Ectodermal cell (in vitro differentiated cells): ENCODE data around the gene NDUFC2.
"Not testable (repeated sequence)": the region's sequence is repeated elsewhere in the genome, so short reads cannot be mapped to it uniquely, and the experiment has no call there.

ENCODE experiments used
- H3K27ac ChIP-seq: 2 replicates; pipeline ENCODE4 v1.7.0; 2013; ENCODE audit warnings: mild to moderate bottlenecking, low read depth, low read length; ENCODE audit not compliant: insufficient read depth, poor library complexity, severe bottlenecking
- H3K27me3 ChIP-seq: 2 replicates; pipeline ENCODE4 v1.7.0; 2013; ENCODE audit warnings: mild to moderate bottlenecking, low read length; ENCODE audit not compliant: insufficient read depth, control insufficient read depth, poor library complexity, severe bottlenecking
- H3K36me3 ChIP-seq: one replicate; pipeline ENCODE4 v1.7.0; 2013; ENCODE audit warnings: low read length; ENCODE audit not compliant: control insufficient read depth, insufficient read depth
- H3K4me1 ChIP-seq: one replicate; pipeline ENCODE4 v1.7.0; 2013; ENCODE audit warnings: low read length; ENCODE audit not compliant: control insufficient read depth, insufficient read depth
- H3K4me3 ChIP-seq: 2 replicates; pipeline ENCODE4 v1.7.0; 2013; ENCODE audit warnings: low read depth, low read length, control low read depth; ENCODE audit not compliant: insufficient read depth
- H3K9me3 ChIP-seq: 2 replicates; pipeline ENCODE4 v1.7.0; 2013; ENCODE audit warnings: mild to moderate bottlenecking, low read length, moderate library complexity; ENCODE audit not compliant: control insufficient read depth
- WGBS, 2 experiments: methylation state at CpG; one replicate each; pipeline ENCODE4 v1.1.7; 2013; ENCODE audit warnings: missing lambda C conversion rate in 2 of 2; 5-methylcytosine and 5-hydroxymethylcytosine counted together

Gene NDUFC2

DNA sequence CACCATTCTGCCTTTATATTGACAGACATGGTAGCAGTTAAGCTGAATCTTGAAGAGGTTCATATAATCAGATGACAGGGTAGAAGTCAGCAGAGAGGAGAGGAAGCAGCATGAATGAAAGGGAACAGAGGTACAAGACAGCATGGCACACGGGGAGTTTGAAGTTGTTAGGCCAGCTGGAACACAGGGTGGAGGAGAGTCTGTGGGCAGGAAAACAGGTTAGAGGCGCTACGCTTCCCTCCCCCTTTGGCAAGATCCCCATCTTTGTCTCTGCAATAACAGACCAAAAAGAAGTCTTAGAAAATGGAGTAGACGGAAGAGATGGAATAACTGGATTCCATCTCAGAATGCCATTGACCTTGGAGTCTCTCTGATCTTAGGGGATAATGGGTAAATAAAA lies 20.0 kb upstream of the NDUFC2 start:
- peaks cover 26% of the 10 kb centered on the region for H3K36me3 ChIP-seq
- no peak overlapping the region for H3K4me3 ChIP-seq
- no peaks in the 10 kb centered on the region for H3K4me1 ChIP-seq
- H3K27ac ChIP-seq: peak overlapping the region; percentile 36
- no peaks in the 10 kb centered on the region for H3K27me3 ChIP-seq
- H3K9me3 ChIP-seq: no peaks in the 10 kb centered on the region
- WGBS, 2 experiments: 96% methylated on average over 4 of the region's 4 CpGs

GRCh38 chr11:78097666-78098385 lies 18.2 kb upstream of the NDUFC2 start:
- Histone ChIP-seq H3K4me1 (no peaks in the 10 kb centered on the region), H3K9me3 (no peaks in the 10 kb centered on the region), H3K4me3 (no peak overlapping the region), H3K27ac (no peak overlapping the region), H3K27me3 (no peaks in the 10 kb centered on the region), H3K36me3 (peaks cover 27% of the 10 kb centered on the region)
- 96 to 97% methylated on average over 6 of the region's 7 CpGs for WGBS, 2 experiments

- Histone ChIP-seq H3K4me3 (no peak overlapping the region), H3K27ac (no peak overlapping the region), H3K9me3 (no peaks in the 10 kb centered on the region), H3K4me1 (no peaks in the 10 kb centered on the region), H3K27me3 (no peaks in the 10 kb centered on the region), H3K36me3 (peaks cover 12% of the 10 kb centered on the region)
- WGBS, 2 experiments: 91 to 96% methylated on average over 2 of the region's 2 CpGs
Measured at GRCh38 chr11:78094250-78094649, 14.6 kb upstream of the NDUFC2 start.

GRCh38 chr11:78086521-78087074 lies 6.9 kb upstream of the NDUFC2 start:
- H3K4me1 ChIP-seq, H3K9me3 ChIP-seq, H3K27me3 ChIP-seq, H3K36me3 ChIP-seq, H3K4me3 ChIP-seq, H3K27ac ChIP-seq: not testable (repeated sequence)
- 89 to 94% methylated on average over 6 of the region's 6 CpGs for WGBS, 2 experiments

DNA sequence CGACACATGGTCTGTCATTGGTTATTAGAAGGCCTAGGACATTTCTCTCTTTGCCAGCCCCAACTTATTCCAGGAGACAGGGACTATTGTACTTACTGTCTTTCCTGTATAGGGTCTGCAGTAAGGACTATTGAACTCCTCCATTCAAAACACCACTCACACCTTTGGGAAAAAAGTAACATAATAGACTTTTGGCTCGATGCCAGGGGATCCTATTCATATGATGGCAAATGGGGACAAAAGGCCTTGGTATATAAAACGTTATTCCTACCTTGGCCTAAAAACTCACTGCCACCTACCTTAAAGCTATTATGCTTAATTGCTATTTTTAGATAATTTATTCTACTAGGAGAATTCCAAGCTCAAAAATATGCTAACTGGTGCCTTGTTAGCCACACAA lies 6.3 kb upstream of the NDUFC2 start:
- Histone ChIP-seq H3K4me3 (no peak overlapping the region), H3K4me1 (no peaks in the 10 kb centered on the region), H3K27ac (no peak overlapping the region), H3K9me3 (no peaks in the 10 kb centered on the region), H3K36me3 (no peaks in the 10 kb centered on the region), H3K27me3 (no peaks in the 10 kb centered on the region)
- WGBS, 2 experiments: 80 to 93% methylated on average over 1 to 2 of the region's 3 CpGs

DNA sequence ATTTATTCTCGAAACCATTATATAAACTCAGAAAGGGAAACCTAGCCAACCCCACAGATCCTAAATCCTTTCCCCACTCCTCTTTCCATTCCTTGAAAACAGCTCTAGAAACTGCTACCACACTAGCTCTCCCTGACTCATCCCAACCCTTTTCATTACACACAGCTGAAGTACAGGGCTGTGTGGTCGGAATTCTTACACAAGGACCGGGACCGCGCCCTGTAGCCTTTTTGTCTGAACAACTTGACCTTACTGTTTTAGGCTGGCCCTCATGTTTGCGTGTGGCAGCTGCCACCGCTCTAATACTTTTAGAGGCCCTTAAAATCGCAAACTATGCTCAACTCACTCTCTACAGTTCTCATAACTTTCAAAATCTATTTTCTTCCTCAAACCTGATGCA lies 4.8 kb upstream of the NDUFC2 start:
- not testable (repeated sequence) for H3K4me1 ChIP-seq, H3K36me3 ChIP-seq, H3K27me3 ChIP-seq, H3K9me3 ChIP-seq, H3K27ac ChIP-seq, H3K4me3 ChIP-seq
- WGBS, 2 experiments: 93 to 96% methylated on average over 8 of the region's 8 CpGs

DNA sequence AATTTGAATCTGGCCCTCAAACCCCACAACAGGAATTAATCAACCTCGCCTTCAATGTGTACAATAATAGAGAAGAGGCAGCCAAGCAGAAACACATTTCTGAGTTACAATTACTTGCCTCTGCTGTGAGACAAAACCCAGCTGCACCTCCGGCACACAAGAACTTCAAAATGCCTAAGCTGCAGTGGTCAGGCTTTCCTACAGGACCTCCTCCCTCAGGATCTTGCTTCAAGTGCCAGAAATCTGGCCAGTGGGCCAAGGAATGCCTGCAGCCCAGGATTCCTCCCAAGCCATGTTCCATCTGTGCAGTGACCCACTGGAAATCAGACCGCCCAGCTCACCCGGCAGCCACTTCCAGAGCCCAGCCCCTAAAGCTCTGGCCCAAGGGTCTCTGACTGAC lies 3.4 kb upstream of the NDUFC2 start:
- Histone ChIP-seq H3K9me3 (no peaks in the 10 kb centered on the region), H3K27me3 (no peaks in the 10 kb centered on the region), H3K4me3 (no peak overlapping the region), H3K4me1 (no peaks in the 10 kb centered on the region), H3K36me3 (no peaks in the 10 kb centered on the region), H3K27ac (no peak overlapping the region)
- WGBS, 2 experiments: 93% methylated on average over 4 of the region's 4 CpGs

- Histone ChIP-seq H3K36me3 (no peaks in the 10 kb centered on the region), H3K27me3 (no peaks in the 10 kb centered on the region), H3K27ac (no peak overlapping the region), H3K9me3 (no peaks in the 10 kb centered on the region), H3K4me1 (no peaks in the 10 kb centered on the region), H3K4me3 (no peak overlapping the region)
- 80 to 86% methylated on average over 8 of the region's 8 CpGs for WGBS, 2 experiments
Measured at GRCh38 chr11:78082146-78082545, 2.5 kb upstream of the NDUFC2 start.

DNA sequence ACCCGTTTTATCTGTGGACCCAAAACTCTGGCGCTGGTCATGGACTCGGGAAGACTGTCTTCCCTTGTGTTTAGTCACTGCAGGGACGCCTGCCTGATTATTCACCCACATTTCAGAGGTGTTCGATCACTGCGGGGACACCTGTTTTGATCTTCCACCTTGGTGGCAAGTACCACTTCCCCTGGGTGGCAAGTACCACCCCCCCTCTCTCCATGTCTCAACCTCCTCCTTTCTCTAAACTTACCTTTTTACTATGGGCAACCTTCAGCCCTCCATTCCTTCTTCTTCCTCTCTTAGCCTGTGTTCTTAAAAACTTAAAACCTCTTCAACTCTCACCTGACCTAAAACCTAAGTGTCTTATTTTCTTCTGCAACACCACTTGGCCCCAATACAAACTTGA lies 1.9 kb upstream of the NDUFC2 start:
- Histone ChIP-seq H3K4me1 (no peaks in the 10 kb centered on the region), H3K9me3 (no peaks in the 10 kb centered on the region), H3K36me3 (no peaks in the 10 kb centered on the region), H3K27me3 (no peaks in the 10 kb centered on the region), H3K27ac (no peak overlapping the region), H3K4me3 (no peak overlapping the region)
- 93 to 94% methylated on average over 6 of the region's 6 CpGs for WGBS, 2 experiments

DNA sequence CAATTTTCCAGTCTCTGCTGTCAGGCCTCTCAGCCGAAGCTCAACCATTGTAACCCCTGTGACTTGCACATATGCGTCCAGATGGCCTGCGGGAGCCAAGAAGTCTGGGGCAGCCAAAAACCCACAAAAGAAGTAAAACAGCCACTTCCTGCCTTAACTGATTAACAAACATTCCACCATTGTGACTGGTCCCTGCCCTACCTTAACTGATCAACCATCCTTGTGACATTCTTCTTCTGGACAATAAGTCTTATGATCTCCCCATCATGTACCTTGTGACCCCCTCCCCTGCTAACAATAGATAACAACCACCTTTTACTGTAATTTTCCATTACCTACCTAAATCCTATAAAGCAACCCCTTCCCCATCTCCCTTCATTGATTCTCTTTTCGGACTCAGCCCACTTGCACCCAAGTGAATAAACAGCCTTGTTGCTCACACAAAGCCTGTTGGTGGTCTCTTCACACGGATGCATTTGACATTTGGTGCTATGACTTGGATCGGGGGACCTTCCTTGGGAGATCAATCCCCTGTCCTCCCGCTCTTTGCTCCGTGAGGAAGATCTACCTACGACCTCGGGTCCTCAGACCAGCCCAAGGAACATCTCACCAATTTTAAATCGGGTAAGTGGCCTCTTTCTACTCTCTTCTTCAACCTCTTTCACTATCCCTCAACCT lies 1.3 kb upstream of the NDUFC2 start:
- WGBS, 2 experiments: 92% methylated on average over 11 of the region's 11 CpGs
- Histone ChIP-seq H3K4me1 (no peaks in the 10 kb centered on the region), H3K9me3 (no peaks in the 10 kb centered on the region), H3K36me3 (no peaks in the 10 kb centered on the region), H3K27ac (no peak overlapping the region), H3K4me3 (no peak overlapping the region), H3K27me3 (no peaks in the 10 kb centered on the region)
